ENCODE measurements around the gene HOXA5.

Gene HOXA5

DNA sequence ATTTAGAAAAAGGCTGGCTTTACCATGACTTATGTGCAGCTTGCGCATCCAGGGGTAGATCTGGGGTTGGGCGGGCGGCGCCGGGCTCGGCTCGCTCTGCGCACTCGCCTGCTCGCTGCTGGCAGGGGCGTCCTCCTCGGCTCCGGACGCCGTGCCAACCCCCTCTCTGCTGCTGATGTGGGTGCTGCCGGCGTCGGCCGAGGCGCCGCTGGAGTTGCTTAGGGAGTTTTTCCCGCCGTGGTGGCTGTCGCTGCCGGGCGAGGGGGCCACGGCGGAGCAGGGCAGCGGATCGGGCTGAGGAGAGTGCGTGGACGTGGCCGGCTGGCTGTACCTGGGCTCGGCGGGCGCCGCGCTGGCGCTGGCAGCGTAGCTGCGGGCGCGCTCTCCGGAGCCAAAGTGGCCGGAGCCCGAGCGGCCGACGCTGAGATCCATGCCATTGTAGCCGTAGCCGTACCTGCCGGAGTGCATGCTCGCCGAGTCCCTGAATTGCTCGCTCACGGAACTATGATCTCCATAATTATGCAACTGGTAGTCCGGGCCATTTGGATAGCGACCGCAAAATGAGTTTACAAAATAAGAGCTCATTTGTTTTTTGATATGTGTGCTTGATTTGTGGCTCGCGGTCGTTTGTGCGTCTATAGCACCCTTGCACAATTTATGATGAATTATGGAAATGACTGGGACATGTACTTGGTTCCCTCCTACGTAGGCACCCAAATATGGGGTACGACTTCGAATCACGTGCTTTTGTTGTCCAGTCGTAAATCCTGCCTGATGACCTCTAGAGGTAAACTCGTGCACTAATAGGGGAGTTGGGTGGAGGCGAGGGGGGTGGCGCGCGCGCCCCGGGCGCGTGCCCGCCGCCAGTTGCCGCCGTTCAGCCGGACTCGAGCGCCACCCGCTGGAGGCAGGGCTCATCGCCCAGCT, at the start of gene HOXA5:
Gene HOXA5, minus strand, starts transcription at position 659 of the 927 bp plus-strand sequence. Its CDS starts 74 bp downstream, at position 585.
- DNase-seq: peak; percentile 97 to 99

GRCh38 chr7:27192546-27193334, 49.3 kb upstream of the HOXA5 start:
- DNase-seq: no peak

GRCh38 chr7:27191833-27192545, 48.5 kb upstream of the HOXA5 start:
- DNase-seq: no peak

DNA sequence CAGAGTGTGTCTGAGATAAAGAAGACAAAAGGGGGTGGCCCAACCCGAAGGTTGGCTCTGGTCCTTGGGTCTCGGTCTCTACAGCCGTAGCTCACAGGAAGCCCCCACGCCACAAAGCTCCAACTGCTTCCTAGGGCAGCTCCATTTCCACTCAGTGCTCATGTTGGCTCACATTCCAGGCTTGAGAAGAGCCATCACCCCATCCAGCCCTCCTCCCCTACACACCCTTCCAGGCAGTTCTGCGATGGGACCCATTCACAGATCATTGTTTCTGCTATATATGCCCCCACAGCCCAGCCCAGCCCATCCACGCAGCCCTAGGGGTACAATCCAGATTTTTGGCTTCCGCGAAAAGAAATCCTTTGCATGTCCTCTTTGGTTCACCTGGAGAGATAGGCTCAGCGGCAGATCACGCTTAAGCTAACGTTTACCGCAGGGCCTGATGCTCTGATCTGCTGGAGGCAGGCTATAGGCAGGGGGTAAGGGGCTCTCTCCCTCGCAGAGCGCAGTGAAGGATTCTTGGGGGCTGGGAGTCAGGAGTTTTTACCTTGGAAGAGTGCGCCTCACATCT, 47.8 kb upstream of the HOXA5 start:
- no peak for DNase-seq

- no peak for DNase-seq
These were observed 46.7 kb upstream of the HOXA5 start for GRCh38 chr7:27189997-27190748.

DNA sequence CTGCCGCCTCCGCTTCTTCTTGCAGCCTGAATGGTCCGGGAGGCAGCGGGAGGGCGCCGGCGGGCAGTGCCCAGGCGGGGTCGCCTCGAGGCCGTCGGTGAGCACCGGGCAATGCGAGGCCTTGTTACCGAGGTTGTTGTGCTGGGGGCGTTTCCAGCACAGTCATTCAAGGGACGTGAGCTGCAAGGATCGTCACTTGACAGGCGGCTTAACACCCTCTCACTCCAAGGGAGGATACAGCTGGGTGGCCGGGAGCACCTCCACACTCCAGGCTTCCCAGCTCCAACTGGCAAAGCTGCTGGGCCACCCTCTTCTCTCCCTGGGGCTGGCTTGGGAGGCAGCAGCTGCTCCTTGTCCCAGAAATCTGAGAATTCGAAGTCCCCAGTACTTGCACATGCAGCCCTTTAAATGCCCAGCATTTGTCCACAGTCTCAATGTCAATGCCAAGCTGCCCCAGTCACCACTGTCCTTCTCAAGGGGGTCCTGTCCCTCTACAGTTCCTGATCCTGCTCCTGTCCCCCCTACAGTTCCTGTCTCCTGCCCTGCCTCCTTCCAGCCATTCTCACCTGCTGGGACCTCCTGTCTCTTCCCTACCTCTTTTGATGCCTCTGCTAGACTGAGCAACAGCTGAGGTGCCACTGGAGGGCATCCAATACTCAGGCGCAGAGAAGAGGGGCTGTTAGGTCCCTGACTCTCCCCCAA, 46.0 kb upstream of the HOXA5 start:
- no peak for DNase-seq

- no peak for DNase-seq
These were observed 45.2 kb upstream of the HOXA5 start for GRCh38 chr7:27188386-27189294.

GRCh38 chr7:27187475-27188385, 44.2 kb upstream of the HOXA5 start:
- DNase-seq: no peak

GRCh38 chr7:27186668-27187474, 43.4 kb upstream of the HOXA5 start:
- DNase-seq: no peak

GRCh38 chr7:27185854-27186667, 42.6 kb upstream of the HOXA5 start:
- DNase-seq: peak in 1 of 2 experiments; percentile 40

- DNase-seq: peak in 1 of 2 experiments; percentile 75
These were observed 41.8 kb upstream of the HOXA5 start, which contains the start of gene HOXA11 for GRCh38 chr7:27185013-27185853. Gene HOXA11, minus strand, starts transcription at chr7:27185232. Its CDS starts 88 bp downstream, at chr7:27185144.

DNA sequence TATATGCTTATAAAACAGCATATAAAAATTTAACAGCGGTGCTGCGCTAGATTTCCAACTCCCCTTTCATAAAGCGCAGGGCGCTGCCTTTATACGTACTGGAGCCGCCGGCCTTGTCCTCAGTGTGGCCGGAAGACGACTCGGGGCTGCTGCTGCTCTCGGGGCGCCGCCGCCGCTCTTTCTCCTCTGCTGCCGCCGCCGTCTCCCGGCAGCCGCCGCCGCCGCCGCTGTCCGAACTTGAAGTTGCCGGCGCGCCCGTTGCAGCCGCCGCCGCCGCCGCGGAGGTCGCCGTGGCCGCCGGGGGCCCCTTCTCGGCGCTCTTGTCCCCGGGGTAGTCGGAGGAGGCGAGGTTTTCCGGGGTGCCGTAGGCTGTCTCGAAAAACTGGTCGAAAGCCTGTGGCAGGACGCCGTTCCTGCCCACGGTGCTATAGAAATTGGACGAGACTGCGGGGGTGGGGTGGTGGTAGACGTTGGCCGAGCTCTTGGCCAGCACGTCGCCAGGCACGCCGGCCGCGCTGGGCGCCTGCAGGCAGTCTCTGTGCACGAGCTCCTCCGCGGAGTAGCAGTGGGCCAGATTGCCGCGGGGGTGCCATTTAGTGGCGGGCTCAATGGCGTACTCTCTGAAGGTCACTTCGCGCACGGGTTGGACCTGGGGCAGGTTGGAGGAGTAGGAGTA, 41.0 kb upstream of the HOXA5 start:
- DNase-seq: peak in 1 of 2 experiments; percentile 75

- DNase-seq: peak in 1 of 2 experiments; percentile 56
These were observed 40.3 kb upstream of the HOXA5 start for GRCh38 chr7:27183682-27184336.

- DNase-seq: peak in 1 of 2 experiments; percentile 69
These were observed 39.6 kb upstream of the HOXA5 start for GRCh38 chr7:27182861-27183681.
